ENCODE data around the gene AMN.

The AMN gene

GRCh38 chr14:102948698-102949061 is 26.2 kb downstream of the AMN start:
- DNase-seq (ENCODE audit: low read depth): no peak
- TF ChIP-seq CTCF (IDR thresholded peaks at IDR 0.05; ENCODE audit: low read depth, low read length, missing control alignments): no peak
- no peak overlapping the region for H3K4me3 ChIP-seq (ENCODE audit: low read depth, low read length)

GRCh38 chr14:102949062-102949800 is 26.8 kb downstream of the AMN start:
- H3K4me3 ChIP-seq (ENCODE audit: low read depth, low read length): no peak overlapping the region
- TF ChIP-seq CTCF (IDR thresholded peaks at IDR 0.05; ENCODE audit: low read depth, low read length, missing control alignments): no peak
- peak; percentile 21 for DNase-seq (ENCODE audit: low read depth)

GRCh38 chr14:102949801-102950451 is 27.5 kb downstream of the AMN start:
- DNase-seq (ENCODE audit: low read depth): no peak
- TF ChIP-seq CTCF (IDR thresholded peaks at IDR 0.05; ENCODE audit: low read depth, low read length, missing control alignments): no peak
- no peak overlapping the region for H3K4me3 ChIP-seq (ENCODE audit: low read depth, low read length)

- no peak overlapping the region for H3K4me3 ChIP-seq (ENCODE audit: low read depth, low read length)
- no peak for DNase-seq (ENCODE audit: low read depth)
- no peak for TF ChIP-seq CTCF (IDR thresholded peaks at IDR 0.05; ENCODE audit: low read depth, low read length, missing control alignments)
These were observed 28.6 kb downstream of the AMN start for GRCh38 chr14:102951034-102951433.

GRCh38 chr14:102951799-102952198 is 29.3 kb downstream of the AMN start:
- TF ChIP-seq CTCF (IDR thresholded peaks at IDR 0.05; ENCODE audit: low read depth, low read length, missing control alignments): no peak
- H3K4me3 ChIP-seq (ENCODE audit: low read depth, low read length): no peak overlapping the region
- DNase-seq (ENCODE audit: low read depth): no peak

GRCh38 chr14:102952276-102952675 is 29.8 kb downstream of the AMN start:
- TF ChIP-seq CTCF (IDR thresholded peaks at IDR 0.05; ENCODE audit: low read depth, low read length, missing control alignments): no peak
- H3K4me3 ChIP-seq (ENCODE audit: low read depth, low read length): no peak overlapping the region
- no peak for DNase-seq (ENCODE audit: low read depth)

GRCh38 chr14:102953100-102953499 is 30.6 kb downstream of the AMN start:
- no peak for TF ChIP-seq CTCF (IDR thresholded peaks at IDR 0.05; ENCODE audit: low read depth, low read length, missing control alignments)
- H3K4me3 ChIP-seq (ENCODE audit: low read depth, low read length): no peak overlapping the region
- DNase-seq (ENCODE audit: low read depth): no peak
